Measurements from ENCODE around the gene DEXI. TPM values are rescaled to one million over a fixed set of nuclear protein-coding genes. Genes with fewer than 3 reads are reported as not detected.

The DEXI gene
- total and polyA plus RNA-seq, 9 of the 15 experiments (the other 6 are each of a cell fraction or from before 2014, with no cell fraction given), result 2.9 to 40.1 (median 22.0) TPM

DNA sequence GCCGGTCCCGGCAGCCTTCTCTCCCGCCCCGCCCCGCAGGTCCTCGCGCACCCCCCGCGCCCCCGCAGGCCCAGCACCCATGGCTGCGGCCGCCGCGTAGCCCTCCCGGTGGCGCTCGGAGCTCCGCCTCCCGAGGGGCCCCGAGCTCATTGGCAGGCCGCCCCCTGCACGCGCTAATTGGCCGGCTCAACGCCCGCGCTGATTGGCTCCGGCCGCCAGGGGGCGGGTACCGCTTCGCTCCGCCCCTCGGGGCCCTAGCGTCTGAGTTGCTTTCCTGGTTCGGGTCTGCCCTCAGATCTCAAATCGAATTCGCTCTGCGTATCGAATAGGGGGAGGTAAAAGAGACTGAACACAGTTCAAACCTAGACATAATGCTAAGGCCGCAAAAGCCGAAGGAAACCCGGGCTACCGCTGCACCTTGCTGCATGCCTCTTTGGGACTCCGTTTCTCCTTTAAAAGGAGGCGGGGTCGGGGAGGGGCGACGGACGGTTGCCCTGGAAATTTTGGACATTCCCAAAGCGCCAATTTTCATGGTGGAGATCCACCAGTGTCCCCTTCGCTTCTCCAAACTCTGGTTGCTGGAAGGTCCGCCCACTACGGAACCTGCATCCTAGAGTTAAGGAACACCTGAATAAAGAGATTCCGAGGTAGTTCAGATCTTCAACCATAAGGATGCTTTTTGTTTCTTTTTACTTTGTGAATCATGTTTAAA lies at the start of gene DEXI (continued):
- TF ChIP-seq, protein P1, sequence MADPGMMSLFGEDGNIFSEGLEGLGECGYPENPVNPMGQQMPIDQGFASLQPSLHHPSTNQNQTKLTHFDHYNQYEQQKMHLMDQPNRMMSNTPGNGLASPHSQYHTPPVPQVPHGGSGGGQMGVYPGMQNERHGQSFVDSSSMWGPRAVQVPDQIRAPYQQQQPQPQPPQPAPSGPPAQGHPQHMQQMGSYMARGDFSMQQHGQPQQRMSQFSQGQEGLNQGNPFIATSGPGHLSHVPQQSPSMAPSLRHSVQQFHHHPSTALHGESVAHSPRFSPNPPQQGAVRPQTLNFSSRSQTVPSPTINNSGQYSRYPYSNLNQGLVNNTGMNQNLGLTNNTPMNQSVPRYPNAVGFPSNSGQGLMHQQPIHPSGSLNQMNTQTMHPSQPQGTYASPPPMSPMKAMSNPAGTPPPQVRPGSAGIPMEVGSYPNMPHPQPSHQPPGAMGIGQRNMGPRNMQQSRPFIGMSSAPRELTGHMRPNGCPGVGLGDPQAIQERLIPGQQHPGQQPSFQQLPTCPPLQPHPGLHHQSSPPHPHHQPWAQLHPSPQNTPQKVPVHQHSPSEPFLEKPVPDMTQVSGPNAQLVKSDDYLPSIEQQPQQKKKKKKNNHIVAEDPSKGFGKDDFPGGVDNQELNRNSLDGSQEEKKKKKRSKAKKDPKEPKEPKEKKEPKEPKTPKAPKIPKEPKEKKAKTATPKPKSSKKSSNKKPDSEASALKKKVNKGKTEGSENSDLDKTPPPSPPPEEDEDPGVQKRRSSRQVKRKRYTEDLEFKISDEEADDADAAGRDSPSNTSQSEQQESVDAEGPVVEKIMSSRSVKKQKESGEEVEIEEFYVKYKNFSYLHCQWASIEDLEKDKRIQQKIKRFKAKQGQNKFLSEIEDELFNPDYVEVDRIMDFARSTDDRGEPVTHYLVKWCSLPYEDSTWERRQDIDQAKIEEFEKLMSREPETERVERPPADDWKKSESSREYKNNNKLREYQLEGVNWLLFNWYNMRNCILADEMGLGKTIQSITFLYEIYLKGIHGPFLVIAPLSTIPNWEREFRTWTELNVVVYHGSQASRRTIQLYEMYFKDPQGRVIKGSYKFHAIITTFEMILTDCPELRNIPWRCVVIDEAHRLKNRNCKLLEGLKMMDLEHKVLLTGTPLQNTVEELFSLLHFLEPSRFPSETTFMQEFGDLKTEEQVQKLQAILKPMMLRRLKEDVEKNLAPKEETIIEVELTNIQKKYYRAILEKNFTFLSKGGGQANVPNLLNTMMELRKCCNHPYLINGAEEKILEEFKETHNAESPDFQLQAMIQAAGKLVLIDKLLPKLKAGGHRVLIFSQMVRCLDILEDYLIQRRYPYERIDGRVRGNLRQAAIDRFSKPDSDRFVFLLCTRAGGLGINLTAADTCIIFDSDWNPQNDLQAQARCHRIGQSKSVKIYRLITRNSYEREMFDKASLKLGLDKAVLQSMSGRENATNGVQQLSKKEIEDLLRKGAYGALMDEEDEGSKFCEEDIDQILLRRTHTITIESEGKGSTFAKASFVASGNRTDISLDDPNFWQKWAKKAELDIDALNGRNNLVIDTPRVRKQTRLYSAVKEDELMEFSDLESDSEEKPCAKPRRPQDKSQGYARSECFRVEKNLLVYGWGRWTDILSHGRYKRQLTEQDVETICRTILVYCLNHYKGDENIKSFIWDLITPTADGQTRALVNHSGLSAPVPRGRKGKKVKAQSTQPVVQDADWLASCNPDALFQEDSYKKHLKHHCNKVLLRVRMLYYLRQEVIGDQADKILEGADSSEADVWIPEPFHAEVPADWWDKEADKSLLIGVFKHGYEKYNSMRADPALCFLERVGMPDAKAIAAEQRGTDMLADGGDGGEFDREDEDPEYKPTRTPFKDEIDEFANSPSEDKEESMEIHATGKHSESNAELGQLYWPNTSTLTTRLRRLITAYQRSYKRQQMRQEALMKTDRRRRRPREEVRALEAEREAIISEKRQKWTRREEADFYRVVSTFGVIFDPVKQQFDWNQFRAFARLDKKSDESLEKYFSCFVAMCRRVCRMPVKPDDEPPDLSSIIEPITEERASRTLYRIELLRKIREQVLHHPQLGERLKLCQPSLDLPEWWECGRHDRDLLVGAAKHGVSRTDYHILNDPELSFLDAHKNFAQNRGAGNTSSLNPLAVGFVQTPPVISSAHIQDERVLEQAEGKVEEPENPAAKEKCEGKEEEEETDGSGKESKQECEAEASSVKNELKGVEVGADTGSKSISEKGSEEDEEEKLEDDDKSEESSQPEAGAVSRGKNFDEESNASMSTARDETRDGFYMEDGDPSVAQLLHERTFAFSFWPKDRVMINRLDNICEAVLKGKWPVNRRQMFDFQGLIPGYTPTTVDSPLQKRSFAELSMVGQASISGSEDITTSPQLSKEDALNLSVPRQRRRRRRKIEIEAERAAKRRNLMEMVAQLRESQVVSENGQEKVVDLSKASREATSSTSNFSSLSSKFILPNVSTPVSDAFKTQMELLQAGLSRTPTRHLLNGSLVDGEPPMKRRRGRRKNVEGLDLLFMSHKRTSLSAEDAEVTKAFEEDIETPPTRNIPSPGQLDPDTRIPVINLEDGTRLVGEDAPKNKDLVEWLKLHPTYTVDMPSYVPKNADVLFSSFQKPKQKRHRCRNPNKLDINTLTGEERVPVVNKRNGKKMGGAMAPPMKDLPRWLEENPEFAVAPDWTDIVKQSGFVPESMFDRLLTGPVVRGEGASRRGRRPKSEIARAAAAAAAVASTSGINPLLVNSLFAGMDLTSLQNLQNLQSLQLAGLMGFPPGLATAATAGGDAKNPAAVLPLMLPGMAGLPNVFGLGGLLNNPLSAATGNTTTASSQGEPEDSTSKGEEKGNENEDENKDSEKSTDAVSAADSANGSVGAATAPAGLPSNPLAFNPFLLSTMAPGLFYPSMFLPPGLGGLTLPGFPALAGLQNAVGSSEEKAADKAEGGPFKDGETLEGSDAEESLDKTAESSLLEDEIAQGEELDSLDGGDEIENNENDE (IDR thresholded peaks at IDR 0.05; ENCODE audit: low read depth, low read length), result no peak
- TF ChIP-seq PHF8 (IDR thresholded peaks at IDR 0.05; ENCODE audit: borderline replicate concordance, low read length) (peak; percentile 50; the same call in 1 of the 2 replicates), ZNF274 (IDR thresholded peaks at IDR 0.05; ENCODE audit: borderline replicate concordance, low read depth, low read length) (no peak), ZNF41 (CRISPR knock-in tag; conservative IDR thresholded peaks at IDR 0.05) (no peak), FOXA1 (IDR thresholded peaks at IDR 0.05; ENCODE audit: borderline replicate concordance) (no peak), POLR2AphosphoS2 (IDR thresholded peaks at IDR 0.05; ENCODE audit: low read length) (no peak), SETDB1 (IDR thresholded peaks at IDR 0.05; ENCODE audit: low read length) (no peak), SMAD3 (CRISPR knock-in tag; conservative IDR thresholded peaks at IDR 0.05) (no peak), WHSC1 (IDR thresholded peaks at IDR 0.05; ENCODE audit: low read length) (no peak), GABPB2 (CRISPR knock-in tag; conservative IDR thresholded peaks at IDR 0.05) (no peak), CCNT2 (IDR thresholded peaks at IDR 0.05; ENCODE audit: borderline replicate concordance, extremely low read depth, insufficient read length, low read depth, low read length) (peak; percentile 76), HMG20B (CRISPR knock-in tag; IDR thresholded peaks at IDR 0.05) (no peak)
- TF ChIP-seq, protein P2, sequence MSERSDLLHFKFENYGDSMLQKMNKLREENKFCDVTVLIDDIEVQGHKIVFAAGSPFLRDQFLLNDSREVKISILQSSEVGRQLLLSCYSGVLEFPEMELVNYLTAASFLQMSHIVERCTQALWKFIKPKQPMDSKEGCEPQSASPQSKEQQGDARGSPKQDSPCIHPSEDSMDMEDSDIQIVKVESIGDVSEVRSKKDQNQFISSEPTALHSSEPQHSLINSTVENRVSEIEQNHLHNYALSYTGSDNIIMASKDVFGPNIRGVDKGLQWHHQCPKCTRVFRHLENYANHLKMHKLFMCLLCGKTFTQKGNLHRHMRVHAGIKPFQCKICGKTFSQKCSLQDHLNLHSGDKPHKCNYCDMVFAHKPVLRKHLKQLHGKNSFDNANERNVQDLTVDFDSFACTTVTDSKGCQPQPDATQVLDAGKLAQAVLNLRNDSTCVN (CRISPR knock-in tag; IDR thresholded peaks at IDR 0.05), result no peak
- TF ChIP-seq, protein P3, sequence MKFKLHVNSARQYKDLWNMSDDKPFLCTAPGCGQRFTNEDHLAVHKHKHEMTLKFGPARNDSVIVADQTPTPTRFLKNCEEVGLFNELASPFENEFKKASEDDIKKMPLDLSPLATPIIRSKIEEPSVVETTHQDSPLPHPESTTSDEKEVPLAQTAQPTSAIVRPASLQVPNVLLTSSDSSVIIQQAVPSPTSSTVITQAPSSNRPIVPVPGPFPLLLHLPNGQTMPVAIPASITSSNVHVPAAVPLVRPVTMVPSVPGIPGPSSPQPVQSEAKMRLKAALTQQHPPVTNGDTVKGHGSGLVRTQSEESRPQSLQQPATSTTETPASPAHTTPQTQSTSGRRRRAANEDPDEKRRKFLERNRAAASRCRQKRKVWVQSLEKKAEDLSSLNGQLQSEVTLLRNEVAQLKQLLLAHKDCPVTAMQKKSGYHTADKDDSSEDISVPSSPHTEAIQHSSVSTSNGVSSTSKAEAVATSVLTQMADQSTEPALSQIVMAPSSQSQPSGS (CRISPR knock-in tag; IDR thresholded peaks at IDR 0.05), result no peak

Measured in K562 (cell line).